Epithelial cell of proximal tubule (primary cell): ENCODE data around the gene CARD14. TPM values are rescaled to one million over a fixed set of nuclear protein-coding genes. Genes with fewer than 3 reads are reported as not detected.

ENCODE experiments used
- DNase-seq: peaks from one replicate; pipeline ENCODE4 v3.0.0-alpha.2; 2011; ENCODE audit warnings: low read depth
- H3K4me3 ChIP-seq: 2 replicates; pipeline ENCODE4 v1.5.1; 2011; ENCODE audit warnings: low read depth, mild to moderate bottlenecking, low read length
- CTCF ChIP-seq: conservative IDR thresholded peaks from 2 replicates; pipeline ENCODE4 v1.5.1; 2012; ENCODE audit warnings: low read depth, mild to moderate bottlenecking, low read length
- total RNA-seq: library from RNA; depleted of rRNA; stranded (reverse); fragments of >200 nt; gene quantifications from 2 replicates; pipeline ENCODE4 v1.2.3, GENCODE V29; 2015

The CARD14 gene
- total RNA-seq, 1 donor from 2014 or later, result 0.06 TPM

- no peak for DNase-seq
- no peak for TF ChIP-seq CTCF
- no peak overlapping the region for H3K4me3 ChIP-seq
Measured at GRCh38 chr17:80126449-80126715, 43.4 kb upstream of the CARD14 start.

- no peak for TF ChIP-seq CTCF
- no peak for DNase-seq
- H3K4me3 ChIP-seq, result no peak overlapping the region
Measured at GRCh38 chr17:80129006-80129565, 40.7 kb upstream of the CARD14 start.

- no peak for DNase-seq
- no peak overlapping the region for H3K4me3 ChIP-seq
- TF ChIP-seq CTCF, result no peak
Measured at GRCh38 chr17:80130992-80131391, 38.8 kb upstream of the CARD14 start.

GRCh38 chr17:80132906-80133625, 36.8 kb upstream of the CARD14 start:
- TF ChIP-seq CTCF, result no peak
- no peak overlapping the region for H3K4me3 ChIP-seq
- DNase-seq, result no peak

GRCh38 chr17:80133626-80133970, 36.2 kb upstream of the CARD14 start:
- TF ChIP-seq CTCF, result no peak
- no peak overlapping the region for H3K4me3 ChIP-seq
- no peak for DNase-seq

- H3K4me3 ChIP-seq, result no peak overlapping the region
- TF ChIP-seq CTCF, result no peak
- DNase-seq, result no peak
Measured at GRCh38 chr17:80137131-80137530, 32.7 kb upstream of the CARD14 start.

GRCh38 chr17:80138856-80139426, 30.9 kb upstream of the CARD14 start:
- DNase-seq, result no peak
- H3K4me3 ChIP-seq, result no peak overlapping the region
- TF ChIP-seq CTCF, result no peak
